ENCODE measurements around the gene TLR8.

GRCh38 chrX:12953420-12953819, 47.0 kb downstream of the TLR8 start:
- no peak for TF ChIP-seq ZNF70 (CRISPR knock-in tag; IDR thresholded peaks at IDR 0.05)
- TF ChIP-seq, protein P1, sequence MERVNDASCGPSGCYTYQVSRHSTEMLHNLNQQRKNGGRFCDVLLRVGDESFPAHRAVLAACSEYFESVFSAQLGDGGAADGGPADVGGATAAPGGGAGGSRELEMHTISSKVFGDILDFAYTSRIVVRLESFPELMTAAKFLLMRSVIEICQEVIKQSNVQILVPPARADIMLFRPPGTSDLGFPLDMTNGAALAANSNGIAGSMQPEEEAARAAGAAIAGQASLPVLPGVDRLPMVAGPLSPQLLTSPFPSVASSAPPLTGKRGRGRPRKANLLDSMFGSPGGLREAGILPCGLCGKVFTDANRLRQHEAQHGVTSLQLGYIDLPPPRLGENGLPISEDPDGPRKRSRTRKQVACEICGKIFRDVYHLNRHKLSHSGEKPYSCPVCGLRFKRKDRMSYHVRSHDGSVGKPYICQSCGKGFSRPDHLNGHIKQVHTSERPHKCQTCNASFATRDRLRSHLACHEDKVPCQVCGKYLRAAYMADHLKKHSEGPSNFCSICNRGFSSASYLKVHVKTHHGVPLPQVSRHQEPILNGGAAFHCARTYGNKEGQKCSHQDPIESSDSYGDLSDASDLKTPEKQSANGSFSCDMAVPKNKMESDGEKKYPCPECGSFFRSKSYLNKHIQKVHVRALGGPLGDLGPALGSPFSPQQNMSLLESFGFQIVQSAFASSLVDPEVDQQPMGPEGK (CRISPR knock-in tag; IDR thresholded peaks at IDR 0.05; ENCODE audit: borderline replicate concordance) = no peak
- no peak for TF ChIP-seq ISL1 (CRISPR knock-in tag; IDR thresholded peaks at IDR 0.05)
- TF ChIP-seq ZC3H10 (CRISPR knock-in tag; IDR thresholded peaks at IDR 0.05) = no peak
- TF ChIP-seq, protein P2, sequence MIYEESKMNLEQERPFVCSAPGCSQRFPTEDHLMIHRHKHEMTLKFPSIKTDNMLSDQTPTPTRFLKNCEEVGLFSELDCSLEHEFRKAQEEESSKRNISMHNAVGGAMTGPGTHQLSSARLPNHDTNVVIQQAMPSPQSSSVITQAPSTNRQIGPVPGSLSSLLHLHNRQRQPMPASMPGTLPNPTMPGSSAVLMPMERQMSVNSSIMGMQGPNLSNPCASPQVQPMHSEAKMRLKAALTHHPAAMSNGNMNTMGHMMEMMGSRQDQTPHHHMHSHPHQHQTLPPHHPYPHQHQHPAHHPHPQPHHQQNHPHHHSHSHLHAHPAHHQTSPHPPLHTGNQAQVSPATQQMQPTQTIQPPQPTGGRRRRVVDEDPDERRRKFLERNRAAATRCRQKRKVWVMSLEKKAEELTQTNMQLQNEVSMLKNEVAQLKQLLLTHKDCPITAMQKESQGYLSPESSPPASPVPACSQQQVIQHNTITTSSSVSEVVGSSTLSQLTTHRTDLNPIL (CRISPR knock-in tag; IDR thresholded peaks at IDR 0.05; ENCODE audit: low read depth) = no peak
- no peak for TF ChIP-seq ZFP3 (CRISPR knock-in tag; IDR thresholded peaks at IDR 0.05)
- TF ChIP-seq OSR1 (CRISPR knock-in tag; IDR thresholded peaks at IDR 0.05) = no peak
- no peak for TF ChIP-seq TSHZ2 (CRISPR knock-in tag; IDR thresholded peaks at IDR 0.05)
- TF ChIP-seq ZNF8 (CRISPR knock-in tag; IDR thresholded peaks at IDR 0.05) = no peak
- TF ChIP-seq CSDC2 (CRISPR knock-in tag; IDR thresholded peaks at IDR 0.05) = no peak
